Right atrium auricular region (tissue), 2 donors: ENCODE measurements around the gene HHLA2. TPM values are rescaled to one million over a fixed set of nuclear protein-coding genes. Genes with fewer than 3 reads are reported as not detected.

Experiments used
- DNase-seq: peaks from one replicate; pipeline ENCODE4 v3.0.0-alpha.2; 2019; ENCODE audit warnings: low spot score
- H3K27ac ChIP-seq, 2 donors: fragments of 200-600 bp; sonication (generic); 1 replicate in 1 of 2; 2 replicates in 1 of 2; pipeline ENCODE4 v1.5.1; 2016 to 2019
- H3K27me3 ChIP-seq, 2 donors: fragments of 200-600 bp; sonication (generic); one replicate each; pipeline versions ENCODE4 v1.5.1 to v1.6.0; 2017 to 2019
- H3K36me3 ChIP-seq: fragments of 200-600 bp; sonication (generic); one replicate; pipeline ENCODE4 v1.5.1; 2016
- H3K4me1 ChIP-seq, 2 donors: fragments of 200-600 bp; sonication (generic); one replicate each; pipeline versions ENCODE4 v1.5.1 to v1.6.0; 2017 to 2019
- H3K4me3 ChIP-seq, 2 donors: fragments of 200-600 bp; sonication (generic); 1 replicate in 1 of 2; 2 replicates in 1 of 2; pipeline ENCODE4 v1.5.1; 2017 to 2019; ENCODE audit warnings: mild to moderate bottlenecking in 1 of 2, moderate library complexity in 1 of 2
- H3K9me3 ChIP-seq, 2 donors: fragments of 200-600 bp; sonication (generic); one replicate each; pipeline ENCODE4 v1.5.1; 2019
- total RNA-seq, 2 donors: library from RNA; depleted of rRNA; stranded (reverse); fragments of >200 nt; gene quantifications; one replicate each; pipeline ENCODE4 v1.1.0, GENCODE V29; 2016
- TF ChIP-seq, protein P1 (sequence below), 2 donors: fragments of 200-600 bp; sonication (generic); IDR thresholded peaks; one replicate each; pipeline ENCODE4 v1.5.1; 2019; ENCODE audit warnings: antibody characterized with exemption in 2 of 2

HHLA2 gene
- total RNA-seq, 2 donors from 2014 or later: not detected

DNA sequence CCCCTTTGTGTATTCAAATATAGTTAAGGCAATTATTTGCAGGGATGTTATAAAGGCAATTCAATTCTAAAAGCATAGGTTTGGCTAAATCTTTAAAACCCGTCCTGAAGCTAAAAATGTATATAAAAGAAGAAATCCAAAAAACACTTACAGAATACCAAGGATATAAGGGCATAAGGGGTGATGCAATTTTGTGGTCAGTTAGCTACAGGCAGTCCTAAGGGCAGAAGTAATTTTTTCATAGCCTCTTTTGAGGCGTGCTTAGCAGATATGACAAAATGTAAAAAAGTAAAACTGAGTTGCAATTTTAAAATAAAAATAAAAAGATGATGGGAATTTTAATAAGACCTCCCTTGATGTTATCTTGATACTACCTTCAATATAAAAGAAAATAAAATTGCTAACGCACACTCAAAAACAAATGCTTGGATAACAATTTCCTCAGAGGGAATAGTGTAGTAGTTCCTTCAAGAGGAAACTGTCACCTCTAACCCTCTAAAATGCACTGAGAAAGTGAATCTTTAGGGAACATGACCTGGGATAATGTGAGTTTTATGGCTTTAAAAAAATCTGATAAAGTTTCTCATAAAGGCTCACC, 109.8 kb downstream of the HHLA2 start:
- H3K27ac ChIP-seq: no peak overlapping the region
- DNase-seq: no peak
- no peaks in the 10 kb centered on the region for H3K4me1 ChIP-seq
- TF ChIP-seq, protein P1, sequence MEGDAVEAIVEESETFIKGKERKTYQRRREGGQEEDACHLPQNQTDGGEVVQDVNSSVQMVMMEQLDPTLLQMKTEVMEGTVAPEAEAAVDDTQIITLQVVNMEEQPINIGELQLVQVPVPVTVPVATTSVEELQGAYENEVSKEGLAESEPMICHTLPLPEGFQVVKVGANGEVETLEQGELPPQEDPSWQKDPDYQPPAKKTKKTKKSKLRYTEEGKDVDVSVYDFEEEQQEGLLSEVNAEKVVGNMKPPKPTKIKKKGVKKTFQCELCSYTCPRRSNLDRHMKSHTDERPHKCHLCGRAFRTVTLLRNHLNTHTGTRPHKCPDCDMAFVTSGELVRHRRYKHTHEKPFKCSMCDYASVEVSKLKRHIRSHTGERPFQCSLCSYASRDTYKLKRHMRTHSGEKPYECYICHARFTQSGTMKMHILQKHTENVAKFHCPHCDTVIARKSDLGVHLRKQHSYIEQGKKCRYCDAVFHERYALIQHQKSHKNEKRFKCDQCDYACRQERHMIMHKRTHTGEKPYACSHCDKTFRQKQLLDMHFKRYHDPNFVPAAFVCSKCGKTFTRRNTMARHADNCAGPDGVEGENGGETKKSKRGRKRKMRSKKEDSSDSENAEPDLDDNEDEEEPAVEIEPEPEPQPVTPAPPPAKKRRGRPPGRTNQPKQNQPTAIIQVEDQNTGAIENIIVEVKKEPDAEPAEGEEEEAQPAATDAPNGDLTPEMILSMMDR (IDR thresholded peaks at IDR 0.05): no peak
- H3K9me3 ChIP-seq: no peaks in the 10 kb centered on the region
- peaks cover 0 to 3% of the 10 kb centered on the region in 2 donors for H3K27me3 ChIP-seq
- no peaks in the 10 kb centered on the region for H3K36me3 ChIP-seq
- H3K4me3 ChIP-seq: no peak overlapping the region

DNA sequence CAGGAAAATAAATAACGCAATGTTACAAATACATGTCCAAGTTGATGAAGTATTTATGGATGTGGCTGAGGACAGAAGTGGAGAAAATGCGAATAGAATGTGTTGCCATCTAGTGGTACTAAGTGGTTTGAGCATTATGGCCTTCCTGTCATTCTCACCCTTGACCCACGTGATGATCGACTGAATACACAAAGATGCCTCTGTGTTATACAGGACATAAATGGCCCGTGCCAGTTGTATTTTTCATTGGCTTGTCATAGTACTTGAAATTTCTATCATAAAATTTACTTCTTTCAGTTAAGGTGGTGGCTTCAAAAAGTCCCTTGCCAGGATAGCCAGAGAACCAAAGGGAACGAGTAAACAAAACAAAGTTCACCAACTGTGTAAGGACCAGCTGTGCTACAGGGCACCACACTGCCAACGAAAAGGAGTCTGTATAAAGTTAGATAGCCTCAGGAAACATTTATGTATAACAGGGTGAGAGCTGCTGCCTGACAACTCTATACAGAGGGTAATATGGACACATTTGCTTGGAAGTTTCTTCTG, 110.4 kb downstream of the HHLA2 start:
- H3K27ac ChIP-seq: no peak overlapping the region
- DNase-seq: no peak

DNA sequence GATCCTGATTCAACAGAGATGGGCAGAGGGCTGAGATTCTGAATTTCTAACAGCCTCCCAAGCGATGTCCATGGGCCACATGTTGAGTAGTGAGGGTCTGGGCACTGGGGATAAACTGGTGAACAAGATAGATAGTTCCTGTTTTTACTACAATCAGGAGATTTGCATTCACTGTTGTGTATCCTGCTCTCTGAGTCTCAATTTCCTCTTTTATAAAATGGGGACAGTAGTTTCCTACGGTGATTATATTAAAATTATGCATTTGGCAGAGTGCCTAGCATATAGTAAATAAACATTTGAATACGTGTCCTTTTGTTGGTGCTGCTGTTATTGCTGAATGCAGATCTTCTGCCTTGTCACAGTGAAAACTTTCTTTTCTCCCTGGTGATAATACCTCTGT, 111.5 kb downstream of the HHLA2 start:
- Histone ChIP-seq H3K4me1 (no peaks in the 10 kb centered on the region), H3K27ac (no peak overlapping the region), H3K4me3 (no peak overlapping the region), H3K27me3 (peaks cover 0 to 3% of the 10 kb centered on the region in 2 donors), H3K9me3 (no peaks in the 10 kb centered on the region), H3K36me3 (no peaks in the 10 kb centered on the region)
- DNase-seq: no peak
- TF ChIP-seq, protein P1 (IDR thresholded peaks at IDR 0.05): no peak

More for the DNA sequence above, 110.4 kb downstream of the HHLA2 start:
- no peaks in the 10 kb centered on the region for H3K36me3 ChIP-seq
- H3K4me1 ChIP-seq: no peaks in the 10 kb centered on the region
- H3K27me3 ChIP-seq: peaks cover 0 to 3% of the 10 kb centered on the region in 2 donors
- H3K4me3 ChIP-seq: no peak overlapping the region
- TF ChIP-seq, protein P1 (IDR thresholded peaks at IDR 0.05): peak; percentile 17 to 72
- no peaks in the 10 kb centered on the region for H3K9me3 ChIP-seq

DNA sequence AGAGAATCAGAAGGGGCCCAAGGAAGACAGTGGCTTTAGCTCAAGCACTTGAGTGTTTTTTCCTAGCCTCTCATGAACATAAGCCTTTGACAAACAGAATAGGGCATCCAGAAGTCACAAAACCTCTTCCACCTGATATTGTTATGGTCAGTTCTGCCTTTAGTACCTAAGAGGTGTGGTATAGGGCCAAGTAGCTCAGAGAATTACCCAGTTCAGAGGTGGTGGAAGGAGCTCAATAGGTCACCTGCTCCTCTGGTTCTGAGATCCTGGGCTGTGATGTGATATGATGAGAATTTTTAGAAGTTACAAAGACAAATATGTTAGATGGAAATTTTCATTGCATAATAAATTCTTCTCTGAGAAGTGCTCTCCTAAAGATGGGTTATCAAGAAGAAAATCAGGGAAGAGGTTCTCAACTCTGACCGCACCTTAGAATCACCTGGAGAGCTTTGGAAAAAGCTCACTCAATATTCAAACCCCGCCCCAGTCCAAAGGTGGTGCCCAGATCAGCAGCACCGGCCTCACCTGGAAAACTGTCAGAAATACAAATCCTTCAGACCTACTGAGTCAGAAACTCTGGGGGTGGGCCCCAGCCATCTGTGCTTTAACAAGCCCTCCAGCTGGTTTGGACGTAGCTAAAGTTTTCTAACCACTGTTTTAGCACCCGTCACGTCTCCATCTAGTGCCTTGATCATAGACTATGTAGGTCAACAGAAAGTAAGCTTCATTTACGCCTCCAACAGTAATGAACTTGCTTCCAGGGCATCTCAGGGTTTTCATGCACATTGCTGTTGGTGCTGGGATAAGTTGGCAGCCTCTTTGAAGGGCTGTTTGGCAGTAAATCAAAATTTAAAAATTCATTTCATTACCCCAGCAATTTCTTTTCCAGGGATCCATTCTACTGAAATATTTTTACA, 112.8 kb downstream of the HHLA2 start:
- Histone ChIP-seq H3K4me1 (no peaks in the 10 kb centered on the region), H3K36me3 (no peaks in the 10 kb centered on the region), H3K4me3 (no peak overlapping the region), H3K27ac (no peak overlapping the region), H3K27me3 (peaks cover 0 to 3% of the 10 kb centered on the region in 2 donors), H3K9me3 (no peaks in the 10 kb centered on the region)
- TF ChIP-seq, protein P1 (IDR thresholded peaks at IDR 0.05): no peak
- no peak for DNase-seq

DNA sequence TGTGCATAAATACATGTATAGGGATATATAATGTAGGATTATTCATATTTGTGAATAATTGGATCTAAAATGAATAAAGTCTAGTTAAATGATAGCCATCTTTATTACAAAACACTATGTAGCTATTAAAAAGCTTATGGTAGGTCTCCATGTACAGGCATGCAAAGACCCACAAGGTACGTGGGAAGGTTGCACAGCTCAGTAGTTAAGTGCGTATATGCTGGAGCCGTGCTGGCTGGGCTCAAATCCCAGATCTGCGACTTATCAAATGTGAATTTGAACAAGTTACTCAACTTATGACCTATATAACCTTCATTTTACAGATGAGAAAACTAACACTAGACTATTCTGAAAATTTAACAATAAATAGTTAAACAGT, 113.4 kb downstream of the HHLA2 start:
- no peak overlapping the region for H3K4me3 ChIP-seq
- no peak for DNase-seq

More for the DNA sequence above, 113.4 kb downstream of the HHLA2 start:
- Histone ChIP-seq H3K4me1 (no peaks in the 10 kb centered on the region), H3K36me3 (no peaks in the 10 kb centered on the region), H3K27ac (no peak overlapping the region), H3K9me3 (no peaks in the 10 kb centered on the region), H3K27me3 (peaks cover 0 to 3% of the 10 kb centered on the region in 2 donors)
- TF ChIP-seq, protein P1 (IDR thresholded peaks at IDR 0.05): no peak
